SK-MEL-5 (cell line): ENCODE results near the gene FBXW4. TPM values are rescaled to one million over a fixed set of nuclear protein-coding genes. Genes with fewer than 3 reads are reported as not detected.
"Not testable (repeated sequence)": the region's sequence is repeated elsewhere in the genome, so short reads cannot be mapped to it uniquely, and the experiment has no call there.

ENCODE experiments used
- DNase-seq: peaks from one replicate; pipeline ENCODE4 v3.0.0-alpha.2; 2016; ENCODE audit warnings: low read depth, low spot score
- in situ Hi-C: cut with HindIII; loops from 2 replicates; pipeline ENCODE4 v1.10.0; 2016; ENCODE audit warnings: low sequenced_read_pairs, high pct_unique_total_duplicates, low pct_unique_long_range_greater_than_20kb
- total RNA-seq: library from RNA; depleted of rRNA; stranded (reverse); fragments of >200 nt; shearing (Covaris generic); gene quantifications from 2 replicates; pipeline ENCODE4 v1.2.3, GENCODE V29; 2014

The FBXW4 gene
- total RNA-seq, 1 experiment from 2014 or later = 6.8 TPM

DNA sequence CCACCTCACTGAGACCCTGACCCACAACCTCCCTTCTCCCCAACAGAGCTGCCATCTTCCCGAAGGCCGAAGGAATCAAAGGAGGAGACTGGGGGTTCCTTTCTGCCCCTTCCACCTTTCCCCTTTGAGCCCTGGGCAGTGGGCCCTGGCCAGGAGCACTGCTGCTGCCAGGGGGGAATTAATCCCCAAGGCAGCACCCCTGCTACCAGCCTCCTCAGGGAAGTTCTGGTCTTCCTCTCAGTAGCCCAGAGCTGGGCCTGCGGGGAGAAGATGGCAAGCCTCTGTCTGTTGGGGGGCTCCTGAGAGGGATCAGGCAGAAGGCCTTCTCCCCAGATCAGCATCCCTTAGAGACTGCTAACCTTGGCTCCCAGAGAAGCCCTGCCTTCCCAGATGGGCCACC is 81.3 kb downstream of the FBXW4 start:
- in situ Hi-C loops = no loop called here
- no peak for DNase-seq

DNA sequence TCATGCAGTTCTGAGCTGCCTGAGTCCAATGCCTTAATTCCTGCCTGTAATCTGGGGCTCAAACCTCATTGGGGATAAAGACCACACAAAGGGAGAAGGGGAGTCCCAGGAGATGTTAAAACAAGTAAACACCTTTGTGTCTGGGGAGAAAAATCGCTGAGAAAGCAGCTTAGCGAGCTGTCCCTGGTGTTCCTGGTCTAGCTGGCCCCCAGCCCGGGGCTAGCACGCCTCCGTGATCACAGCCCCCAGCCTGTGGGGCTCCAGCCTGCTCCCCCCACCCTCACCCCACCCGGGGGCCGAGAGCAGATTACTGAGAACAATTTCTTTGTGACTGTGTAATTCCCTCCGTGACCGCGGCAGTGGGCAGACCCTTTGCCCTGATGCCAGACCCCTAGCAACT is 82.1 kb downstream of the FBXW4 start:
- in situ Hi-C loops = no loop called here
- DNase-seq = no peak

DNA sequence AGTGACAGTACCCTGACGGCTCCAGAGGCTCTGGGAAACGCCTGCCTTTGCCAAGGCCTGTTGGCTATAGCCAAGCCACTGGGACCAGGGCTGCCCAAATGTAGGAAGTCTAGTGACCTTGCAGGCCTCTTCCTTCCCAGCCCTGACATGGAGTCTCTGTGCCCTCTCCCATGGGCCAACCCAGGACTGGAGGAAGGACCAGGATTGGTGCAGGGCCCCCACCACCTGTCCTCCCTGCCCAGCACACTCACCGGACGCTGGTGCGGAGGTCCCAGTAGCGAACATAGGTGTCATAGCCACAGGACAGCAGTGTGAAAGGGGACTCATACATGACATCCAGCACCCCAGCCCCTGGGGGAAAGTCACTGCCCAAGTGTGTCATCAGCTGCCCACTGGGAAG is 82.9 kb downstream of the FBXW4 start:
- in situ Hi-C loops = no loop called here
- no peak for DNase-seq

DNA sequence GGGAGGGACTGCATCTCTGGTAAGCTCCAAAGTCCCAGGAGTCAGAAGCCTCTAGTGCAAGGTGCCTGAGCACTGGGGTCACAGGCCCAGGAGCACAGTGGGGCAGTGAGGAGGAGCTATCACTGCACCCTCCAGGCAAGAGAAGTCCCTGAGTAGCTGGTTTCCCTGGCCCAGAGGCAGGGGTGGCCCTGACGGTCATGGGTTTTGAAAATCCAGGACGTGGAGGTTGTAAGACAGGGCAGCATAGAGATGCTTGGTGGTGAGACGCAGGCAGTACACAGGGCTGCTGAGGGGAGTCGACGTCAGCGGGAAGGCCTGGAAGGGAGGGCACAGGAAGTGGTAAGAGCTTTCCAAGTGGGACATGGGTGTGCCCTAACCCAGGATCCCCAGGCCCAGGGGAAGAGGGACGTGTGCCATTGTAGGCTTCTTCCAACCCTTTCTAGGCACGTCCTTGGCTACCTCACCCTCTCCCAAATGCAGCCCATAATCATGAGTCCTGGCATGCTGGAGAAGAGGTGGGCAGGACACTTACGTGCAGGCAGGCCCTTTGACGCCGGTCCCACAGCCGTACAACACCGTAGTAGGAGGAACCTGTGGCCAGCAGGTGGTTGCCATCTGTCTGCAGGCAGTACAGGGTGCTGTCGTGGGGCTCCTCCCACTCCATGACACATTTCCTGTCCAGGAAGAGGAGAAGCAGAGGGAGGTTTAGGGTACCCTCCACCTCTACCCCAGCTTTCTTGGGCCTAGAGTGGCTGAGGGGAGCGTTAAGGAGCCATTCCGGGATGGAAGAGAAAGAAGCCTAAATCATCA is 83.7 kb downstream of the FBXW4 start:
- in situ Hi-C loops = no loop called here
- DNase-seq = no peak

DNA sequence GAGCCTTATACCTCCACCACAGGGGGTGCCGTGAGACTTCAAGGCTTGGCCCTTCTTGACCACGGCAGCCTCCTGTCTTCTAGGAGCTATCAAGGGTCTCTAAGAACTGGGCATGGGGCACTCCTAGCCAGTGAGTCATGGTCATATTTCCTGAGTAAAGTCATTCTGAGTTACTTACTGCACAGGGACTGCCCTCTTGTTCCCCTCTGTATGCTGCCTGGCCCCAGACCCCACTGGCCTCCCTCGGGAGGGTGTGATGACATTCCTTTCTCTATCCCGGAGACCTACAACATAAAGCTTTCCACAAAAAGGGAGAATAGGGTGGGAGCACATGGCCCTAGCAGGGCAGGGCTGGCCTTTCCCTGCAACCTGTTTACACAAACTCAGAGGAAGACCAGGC is 85.5 kb downstream of the FBXW4 start:
- no peak for DNase-seq
- in situ Hi-C loops = no loop called here

DNA sequence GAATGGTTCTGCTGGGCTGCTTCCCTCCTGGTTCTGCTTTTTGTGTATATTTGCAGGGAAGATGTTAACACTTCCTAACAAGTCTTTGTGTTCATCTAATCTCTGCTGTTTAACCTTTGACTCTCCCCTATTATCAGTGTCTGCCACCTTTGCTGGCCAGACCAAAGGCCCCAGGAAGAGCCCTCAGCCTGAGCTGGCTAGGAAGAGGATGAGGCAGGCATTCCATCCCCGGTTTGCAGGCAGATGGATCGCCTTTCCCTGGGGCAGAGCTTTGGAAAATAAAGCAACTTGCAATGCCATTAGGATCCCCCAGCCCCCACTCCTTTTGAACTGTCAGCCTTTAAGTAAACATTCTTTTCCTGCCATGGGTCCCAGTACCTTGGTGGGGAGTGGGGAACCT is 87.8 kb downstream of the FBXW4 start:
- no peak for DNase-seq
- in situ Hi-C loops = no loop called here

DNA sequence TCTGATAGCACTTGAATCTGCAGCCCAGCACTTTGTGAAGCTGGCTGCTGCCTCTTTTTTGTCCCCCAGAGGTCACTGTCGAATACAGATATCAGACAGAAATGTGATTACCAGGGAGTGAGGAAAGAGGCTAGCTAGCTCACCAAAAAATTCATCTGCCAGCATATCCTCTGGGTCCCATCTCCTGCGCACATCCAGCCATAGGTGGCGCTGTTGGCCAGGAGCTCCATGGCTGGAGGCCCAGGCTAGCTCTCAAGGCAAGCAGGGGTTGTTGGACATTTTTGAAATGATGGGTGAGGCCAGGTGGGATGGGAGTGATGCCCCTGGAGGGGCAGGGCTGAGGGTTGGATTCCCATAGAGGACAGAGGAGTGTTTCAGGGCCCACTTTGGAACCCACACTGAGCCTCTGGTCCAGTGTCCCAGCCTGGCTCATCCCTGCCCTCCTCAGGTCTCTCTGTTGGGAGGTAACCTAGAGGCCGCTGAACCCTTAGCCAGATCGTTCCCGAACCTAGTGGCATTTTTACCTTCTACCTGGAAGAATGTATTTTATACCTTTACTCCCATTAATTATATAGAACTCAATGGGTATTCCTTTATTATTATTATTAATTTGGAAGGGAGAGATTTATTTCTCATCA is 92.1 kb downstream of the FBXW4 start:
- in situ Hi-C loops = no loop called here
- DNase-seq = peak; percentile 91

DNA sequence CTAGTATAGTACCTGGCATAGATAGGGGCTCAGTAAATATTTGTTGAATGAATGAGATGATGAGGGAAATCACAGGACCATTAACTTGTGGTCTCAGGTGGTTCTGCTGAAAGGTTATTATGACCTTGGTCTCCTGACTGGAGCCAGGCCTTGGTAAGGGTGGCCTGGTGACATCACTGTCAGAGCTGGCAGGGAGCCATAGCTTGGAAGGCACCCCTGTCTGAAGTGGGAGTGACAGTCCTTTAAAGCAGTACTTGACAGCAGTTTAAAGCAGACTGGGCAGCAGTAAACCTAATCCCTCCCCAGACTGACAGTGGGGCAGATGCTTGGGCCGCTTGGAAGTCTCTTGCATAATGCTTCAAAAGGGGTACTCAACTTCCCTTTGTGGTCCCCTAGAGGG is 93.4 kb downstream of the FBXW4 start:
- in situ Hi-C loops = no loop called here
- DNase-seq = no peak

DNA sequence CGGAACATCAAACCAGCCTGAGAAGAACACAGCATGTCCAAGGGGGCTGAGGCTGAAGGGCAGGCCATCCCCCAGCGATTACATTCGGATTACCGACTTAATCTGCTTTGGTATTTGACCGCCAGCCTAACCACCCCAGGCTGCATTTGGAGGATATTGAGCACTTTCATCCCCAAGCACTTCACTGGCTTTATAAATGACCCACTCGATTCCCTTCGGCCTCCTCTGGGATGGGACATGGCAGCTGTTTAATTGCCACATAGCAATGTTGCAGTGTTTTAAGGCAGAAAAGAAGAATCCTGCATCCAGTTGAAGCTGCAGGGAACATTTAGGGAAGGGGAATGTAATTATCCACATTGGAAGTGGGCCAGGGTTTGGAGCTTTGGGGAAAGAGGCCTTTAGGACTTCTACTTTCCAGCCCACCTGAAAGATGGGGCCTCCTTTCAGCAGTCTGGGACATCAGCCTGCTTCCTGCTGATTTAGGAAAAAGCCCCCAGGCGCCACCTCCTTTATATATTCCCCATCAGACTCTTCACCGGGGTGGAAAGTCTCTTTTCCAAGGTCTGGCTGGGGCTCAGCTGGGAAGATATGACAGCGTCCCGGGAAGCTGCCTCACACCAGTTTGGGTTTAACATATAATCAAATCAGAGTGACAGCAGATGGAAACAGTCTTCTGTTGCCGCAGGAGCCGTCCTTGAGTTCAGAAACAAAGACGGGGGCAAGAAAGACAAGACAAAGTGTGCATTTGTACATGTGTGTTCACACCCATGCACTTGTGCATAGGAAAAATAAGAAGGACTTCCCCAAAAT is 97.7 kb downstream of the FBXW4 start:
- in situ Hi-C loops = no loop called here
- DNase-seq = no peak

DNA sequence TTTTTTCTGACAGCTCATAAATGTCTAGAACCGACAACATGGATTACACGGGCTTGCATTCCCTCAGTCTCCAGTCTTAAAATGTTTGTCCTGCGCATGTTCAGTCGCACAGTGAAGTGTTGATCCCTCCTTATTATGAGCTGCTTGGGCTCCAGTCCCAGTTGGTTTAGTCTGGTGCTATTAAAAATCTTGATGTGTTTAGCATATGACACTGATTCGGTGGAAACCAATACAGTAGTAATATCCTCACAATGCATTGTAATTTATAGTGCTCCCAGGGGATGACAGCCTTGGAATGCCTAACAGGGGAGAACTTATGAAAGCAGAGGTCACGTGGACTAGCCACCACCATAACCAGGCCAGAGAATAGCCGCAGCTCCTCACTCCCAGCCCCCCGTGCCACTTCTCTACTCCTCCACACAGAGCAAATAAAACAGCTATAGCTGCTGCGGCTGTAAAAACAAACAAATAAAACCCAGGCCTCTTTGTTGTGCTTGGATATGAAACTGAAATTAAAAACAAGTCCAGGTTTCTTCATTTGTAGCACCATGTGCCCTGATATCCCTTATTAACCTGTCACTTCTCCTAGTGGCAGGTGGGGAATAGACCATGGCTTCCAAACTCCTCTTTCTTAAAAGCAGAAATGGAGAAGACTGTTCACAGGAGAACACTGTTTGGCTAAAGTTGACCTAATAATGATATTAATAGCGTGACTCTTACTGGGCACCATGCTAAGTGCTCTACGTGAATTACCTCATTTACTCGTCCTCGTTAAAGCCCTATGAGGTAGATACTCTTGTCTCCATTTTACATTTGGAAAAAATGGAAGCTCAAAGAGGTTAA is 99.2 kb downstream of the FBXW4 start:
- in situ Hi-C loops = no loop called here
- DNase-seq = peak; percentile 27

DNA sequence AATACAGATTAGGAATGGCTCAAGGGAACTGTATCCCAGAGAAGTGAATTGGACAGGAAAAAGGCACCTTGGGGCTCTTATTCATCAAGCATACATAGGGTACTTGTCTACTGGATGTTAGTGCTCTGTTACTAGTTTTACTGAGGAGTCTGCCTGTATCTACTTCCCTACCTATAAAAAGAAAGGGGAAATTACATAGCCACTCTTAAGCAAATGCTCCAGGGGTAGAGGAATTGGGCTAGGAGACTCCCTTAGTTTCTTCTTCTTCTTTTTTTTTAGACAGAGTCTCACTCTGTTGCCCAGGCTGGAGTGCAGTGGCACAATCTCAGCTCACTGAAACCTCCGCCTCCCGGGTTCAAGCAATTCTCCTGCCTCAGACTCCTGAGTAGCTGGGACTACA is 101.6 kb downstream of the FBXW4 start:
- in situ Hi-C loops, DNase-seq: not testable (repeated sequence)

DNA sequence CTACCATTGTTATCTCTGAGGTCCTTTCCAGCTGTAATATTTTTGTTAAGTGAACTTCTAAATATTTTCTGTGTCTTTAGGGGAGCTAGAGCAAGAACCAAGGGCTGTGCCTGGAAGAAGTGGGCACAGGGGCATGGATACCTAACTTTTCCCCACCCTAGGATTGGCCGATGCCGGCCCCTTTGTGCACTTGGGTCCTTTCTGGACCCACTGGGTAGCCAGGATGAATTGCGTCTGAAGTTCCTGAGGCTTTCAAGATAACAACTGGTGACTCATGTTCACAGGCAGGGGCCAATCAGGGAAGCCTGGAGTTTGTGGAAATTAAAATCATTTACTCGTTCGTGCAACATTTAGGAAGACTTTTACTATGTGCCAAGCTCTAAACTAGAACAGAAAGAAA is 106.1 kb downstream of the FBXW4 start:
- DNase-seq = peak; percentile 49
- in situ Hi-C loops = no loop called here

DNA sequence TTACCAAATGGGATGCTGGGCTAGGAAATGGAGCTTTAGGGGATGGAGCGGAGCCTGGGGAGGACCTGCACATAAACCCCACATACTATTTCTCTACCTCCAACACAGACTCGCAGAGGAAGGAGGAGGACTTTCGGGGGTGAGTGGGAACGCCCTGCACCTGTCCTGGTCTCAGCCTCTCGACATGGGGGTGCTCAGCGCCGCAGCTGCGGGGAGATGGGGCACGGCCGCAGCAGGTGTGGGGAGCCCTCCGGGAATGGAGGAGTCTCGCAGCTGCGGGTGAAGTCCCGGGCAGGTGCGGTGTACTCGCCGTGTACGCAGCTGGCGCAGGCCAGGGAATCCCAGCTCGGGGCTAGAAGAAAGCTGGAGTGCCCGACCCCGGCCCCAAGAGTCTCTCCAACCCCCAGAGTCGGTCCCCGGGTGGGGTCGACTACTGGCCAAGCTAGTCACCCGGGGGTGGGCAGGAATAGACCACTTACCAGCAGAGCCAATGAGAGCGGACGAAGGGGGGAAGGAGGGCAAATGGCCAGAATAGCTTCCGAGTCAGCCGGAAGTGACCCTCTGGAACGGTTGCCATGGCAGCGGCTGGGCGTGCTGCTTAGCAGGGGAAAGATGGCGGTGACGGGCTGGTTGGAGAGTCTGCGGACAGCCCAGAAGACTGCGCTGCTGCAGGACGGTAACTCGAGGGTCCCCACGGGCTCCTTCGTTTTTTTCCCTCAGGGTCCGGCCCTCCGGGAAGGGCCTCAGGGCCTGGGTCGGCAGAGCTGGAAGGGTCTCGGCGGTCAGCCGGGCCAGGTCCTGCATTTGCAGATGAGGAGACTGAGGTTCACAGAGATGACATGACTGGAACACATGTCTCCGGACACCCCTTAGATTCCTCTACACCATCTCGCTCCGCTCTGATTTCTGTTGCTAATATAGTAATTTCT is 107.0 kb downstream of the FBXW4 start, which contains the start of the genes DPCD and POLL:
Gene DPCD (plus strand): TSS at position 597 of the 929 bp plus-strand sequence. CDS start 16 bp downstream, at position 613.
Gene POLL (minus strand): TSS at position 533 of the 929 bp plus-strand sequence. CDS start 897 bp downstream, outside the sequence.
- DNase-seq = peak; percentile 94
- in situ Hi-C loops = no loop called here

DNA sequence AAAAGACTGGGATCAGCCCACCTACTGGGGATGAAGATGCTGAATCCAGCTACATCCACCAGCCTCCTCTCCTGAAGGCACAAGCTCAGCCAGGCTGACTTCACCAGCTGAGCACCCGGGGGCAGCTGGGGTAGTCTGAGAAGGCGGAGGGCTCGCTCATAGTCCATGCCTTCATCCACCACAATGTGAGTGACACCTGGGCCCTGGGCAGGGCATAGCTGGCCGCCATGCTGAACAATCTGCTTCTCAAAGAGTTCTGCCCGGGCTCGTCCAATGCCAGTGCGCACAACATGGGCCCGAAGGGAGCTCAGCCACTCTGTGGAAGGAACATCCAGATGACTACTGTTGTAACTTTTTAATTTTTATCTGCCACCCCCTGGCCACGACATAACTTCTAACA is 109.1 kb downstream of the FBXW4 start:
- in situ Hi-C loops = no loop called here
- no peak for DNase-seq

DNA sequence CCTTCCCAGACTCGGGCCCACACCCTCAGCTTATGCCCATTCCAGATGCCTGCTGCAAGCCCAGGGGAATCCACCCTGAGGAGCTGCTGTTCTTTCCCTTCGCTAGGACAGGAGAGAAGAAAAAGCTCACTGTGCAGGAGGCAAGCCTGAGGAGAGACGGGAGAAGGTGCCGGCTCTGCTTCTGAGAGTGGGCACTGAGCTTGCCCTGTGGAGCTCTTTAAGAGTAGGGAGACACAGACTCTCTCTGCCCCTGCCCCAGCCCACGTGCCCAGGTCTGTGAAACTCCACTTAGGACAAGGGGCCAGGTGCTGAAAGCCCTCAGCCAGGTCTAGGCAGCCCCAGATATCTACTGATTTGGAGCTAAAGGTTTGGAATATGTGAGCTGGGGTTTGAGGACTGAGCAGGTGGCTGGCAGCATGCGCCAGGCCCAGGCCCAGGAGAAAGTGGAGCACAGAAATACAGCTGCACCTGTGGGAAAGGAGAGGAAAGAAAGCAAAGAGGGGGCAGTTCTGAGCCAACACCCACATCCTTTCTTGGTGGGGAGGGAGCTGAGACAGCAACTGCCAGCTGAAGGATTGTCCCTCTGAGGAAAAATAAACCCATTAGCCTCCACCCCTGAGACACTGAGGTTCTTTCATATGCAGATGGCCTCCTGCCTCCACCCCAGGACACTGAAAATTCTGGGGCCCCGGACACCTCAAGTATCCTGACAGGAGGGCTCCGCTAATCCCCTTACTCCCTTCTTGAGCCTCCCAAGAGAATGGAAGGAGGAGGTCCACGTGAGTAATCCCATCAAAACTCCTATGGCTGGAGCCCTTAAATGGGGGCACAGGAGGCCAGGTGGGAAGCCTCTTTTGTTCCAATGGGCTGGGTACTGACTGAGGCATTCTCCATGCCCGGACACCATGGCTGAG is 114.2 kb downstream of the FBXW4 start:
- DNase-seq = no peak
- in situ Hi-C loops = no loop called here

DNA sequence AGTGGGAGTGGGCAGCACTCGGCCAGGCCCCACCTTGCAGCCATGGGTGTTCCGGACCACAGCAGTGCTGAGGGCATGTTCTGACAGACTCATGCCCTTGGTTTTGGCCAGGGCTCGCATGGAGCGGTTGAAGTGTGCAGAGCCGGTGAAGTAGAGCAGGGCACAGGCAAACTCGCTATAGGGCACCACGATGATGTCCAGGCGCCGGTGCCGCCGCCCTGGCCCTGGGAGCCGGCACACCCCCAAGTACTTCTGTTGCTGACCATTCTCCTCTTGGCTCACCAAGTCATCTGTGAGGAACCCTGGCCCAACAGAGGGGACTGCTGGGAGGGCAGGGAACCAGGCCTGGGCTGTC is 115.5 kb downstream of the FBXW4 start:
- no peak for DNase-seq
- in situ Hi-C loops = no loop called here
